Stimulated activated CD8-positive, alpha-beta memory T cell treated with anti-CD3 and anti-CD28 coated beads, Interleukin-15, amount 100 ng/mL, for 48 hours (primary cell): ENCODE data around the gene DAB2IP.

Experiments
- DNase-seq, 2 donors: peaks; one replicate each; pipeline ENCODE4 v3.0.0-alpha.2; 2020; ENCODE audit warnings: low read depth in 2 of 2

The DAB2IP gene

GRCh38 chr9:121744687-121745395, 93.4 kb downstream of the DAB2IP start:
- no peak for DNase-seq

- DNase-seq = no peak
Observed at GRCh38 chr9:121745396-121745695, 93.9 kb downstream of the DAB2IP start.

GRCh38 chr9:121746411-121746810, 95.0 kb downstream of the DAB2IP start:
- no peak for DNase-seq

- DNase-seq = no peak
Observed at GRCh38 chr9:121746866-121747265, 95.4 kb downstream of the DAB2IP start.

GRCh38 chr9:121748074-121748473, 96.6 kb downstream of the DAB2IP start:
- no peak for DNase-seq

- no peak for DNase-seq
Observed at GRCh38 chr9:121748727-121749423, 97.4 kb downstream of the DAB2IP start.

- no peak for DNase-seq
Observed at GRCh38 chr9:121749614-121750013, 98.2 kb downstream of the DAB2IP start.

GRCh38 chr9:121750259-121750714, 98.9 kb downstream of the DAB2IP start:
- DNase-seq = no peak

GRCh38 chr9:121750715-121751623, 99.5 kb downstream of the DAB2IP start:
- DNase-seq = no peak

GRCh38 chr9:121751686-121752445, 100.4 kb downstream of the DAB2IP start:
- no peak for DNase-seq

GRCh38 chr9:121752929-121753328, 101.5 kb downstream of the DAB2IP start:
- no peak for DNase-seq

GRCh38 chr9:121753802-121754654, 102.6 kb downstream of the DAB2IP start:
- DNase-seq = no peak

- no peak for DNase-seq
Observed at GRCh38 chr9:121754655-121755436, 103.4 kb downstream of the DAB2IP start.

- no peak for DNase-seq
Observed at GRCh38 chr9:121755581-121755980, 104.1 kb downstream of the DAB2IP start.

GRCh38 chr9:121756474-121757280, 105.2 kb downstream of the DAB2IP start:
- no peak for DNase-seq

- no peak for DNase-seq
Observed at GRCh38 chr9:121757281-121757585, 105.8 kb downstream of the DAB2IP start.

- DNase-seq = no peak
Observed at GRCh38 chr9:121758693-121759092, 107.3 kb downstream of the DAB2IP start.

- DNase-seq = no peak
Observed at GRCh38 chr9:121759996-121760395, 108.6 kb downstream of the DAB2IP start.

GRCh38 chr9:121760571-121760970, 109.1 kb downstream of the DAB2IP start:
- no peak for DNase-seq
